Suppressor macrophage treated with lipopolysaccharide for 4 hours (primary cell): ENCODE data around the gene TEX22.

Source experiments
- DNase-seq: peaks from one replicate; pipeline ENCODE4 v3.0.0-alpha.2; 2020

TEX22 gene

GRCh38 chr14:105409364-105409763, 11.0 kb downstream of the TEX22 start:
- DNase-seq = peak; percentile 23

GRCh38 chr14:105410642-105411016, 12.3 kb downstream of the TEX22 start:
- DNase-seq = no peak

- DNase-seq = peak; percentile 66
Measured at GRCh38 chr14:105411017-105411941, 12.9 kb downstream of the TEX22 start.

- DNase-seq = no peak
Measured at GRCh38 chr14:105411985-105412770, 13.8 kb downstream of the TEX22 start.

GRCh38 chr14:105412771-105413543, 14.6 kb downstream of the TEX22 start:
- DNase-seq = no peak

- DNase-seq = no peak
Measured at GRCh38 chr14:105413544-105413886, 15.2 kb downstream of the TEX22 start.

GRCh38 chr14:105414456-105415371, 16.4 kb downstream of the TEX22 start:
- DNase-seq = peak; percentile 63

- no peak for DNase-seq
Measured at GRCh38 chr14:105415481-105416428, 17.4 kb downstream of the TEX22 start.

- DNase-seq = no peak
Measured at GRCh38 chr14:105416671-105417070, 18.3 kb downstream of the TEX22 start.

- no peak for DNase-seq
Measured at GRCh38 chr14:105417690-105418121, 19.4 kb downstream of the TEX22 start.

- DNase-seq = no peak
Measured at GRCh38 chr14:105418269-105419194, 20.2 kb downstream of the TEX22 start.

- DNase-seq = peak; percentile 57
Measured at GRCh38 chr14:105419195-105420091, 21.1 kb downstream of the TEX22 start, which contains the start of gene MTA1. TSS of gene MTA1 (plus strand) at chr14:105419827. CDS start at chr14:105420036, 209 bp downstream.

- no peak for DNase-seq
Measured at GRCh38 chr14:105420101-105420973, 22.0 kb downstream of the TEX22 start.

GRCh38 chr14:105420974-105421674, 22.8 kb downstream of the TEX22 start:
- no peak for DNase-seq

GRCh38 chr14:105421723-105422615, 23.6 kb downstream of the TEX22 start:
- DNase-seq = no peak
